LNCaP clone FGC (cell line): ENCODE data around the gene IL4I1.
A peak's percentile ranks its signal among the peaks of the same experiment; 100 is the strongest.

Experiments
- DNase-seq: peaks from one replicate; pipeline ENCODE4 v3.0.0-alpha.2; 2011; ENCODE audit warnings: low read depth
- H3K4me3 ChIP-seq: 2 replicates; pipeline ENCODE4 v1.5.1; 2011; ENCODE audit warnings: mild to moderate bottlenecking, low read depth, low read length, control low read depth
- CTCF ChIP-seq: IDR thresholded peaks from 2 replicates; pipeline ENCODE4 v1.5.1; 2012; ENCODE audit warnings: mild to moderate bottlenecking; ENCODE audit not compliant: control insufficient read depth, insufficient read depth; ENCODE audit errors: extremely low read depth

Gene IL4I1

GRCh38 chr19:49937750-49938381 lies 41.2 kb upstream of the IL4I1 start:
- DNase-seq: no peak
- peak; percentile 91 for TF ChIP-seq CTCF
- peak overlapping the region; percentile 36 for H3K4me3 ChIP-seq

- TF ChIP-seq CTCF: no peak
- DNase-seq: no peak
These were observed 39.9 kb upstream of the IL4I1 start for GRCh38 chr19:49936549-49936948.

GRCh38 chr19:49933643-49934042 lies 37.0 kb upstream of the IL4I1 start:
- H3K4me3 ChIP-seq: no peak overlapping the region
- no peak for DNase-seq
- TF ChIP-seq CTCF: no peak

More at GRCh38 chr19:49936549-49936948, 39.9 kb upstream of the IL4I1 start:
- H3K4me3 ChIP-seq: no peak overlapping the region

- no peak for DNase-seq
- TF ChIP-seq CTCF: no peak
- no peak overlapping the region for H3K4me3 ChIP-seq
These were observed 36.0 kb upstream of the IL4I1 start for GRCh38 chr19:49932731-49933131.

GRCh38 chr19:49932041-49932451 lies 35.4 kb upstream of the IL4I1 start:
- H3K4me3 ChIP-seq: no peak overlapping the region
- no peak for TF ChIP-seq CTCF
- DNase-seq: no peak

GRCh38 chr19:49931293-49932040 lies 34.8 kb upstream of the IL4I1 start:
- H3K4me3 ChIP-seq: no peak overlapping the region
- no peak for DNase-seq
- no peak for TF ChIP-seq CTCF
